Gastroesophageal sphincter (tissue), 4 donors: ENCODE results near the gene AMPD3. TPM values are rescaled to one million over a fixed set of nuclear protein-coding genes. Genes with fewer than 3 reads are reported as not detected.

ENCODE experiments used
- ATAC-seq: fragments of 150-250 bp; one replicate; pipeline ENCODE4 v1.9.1; 2016; ENCODE audit warnings: mild to moderate bottlenecking, moderate library complexity
- H3K27ac ChIP-seq, 4 donors: fragments of 200-600 bp; sonication (generic) in 3 of 4; 1 replicate in 3 of 4; 2 replicates in 1 of 4; pipeline ENCODE4 v1.5.1; 2016 to 2019
- H3K27me3 ChIP-seq: fragments of 200-600 bp; sonication (generic); one replicate; pipeline ENCODE4 v1.5.1; 2019
- H3K36me3 ChIP-seq, 2 donors: fragments of 200-600 bp; sonication (generic); one replicate each; pipeline ENCODE4 v1.5.1; 2019; ENCODE audit warnings: control low read depth in 1 of 2
- H3K4me1 ChIP-seq, 3 donors: fragments of 200-600 bp; sonication (generic); 1 replicate in 2 of 3; 2 replicates in 1 of 3; pipeline ENCODE4 v1.5.1; 2016 to 2019; ENCODE audit warnings: control low read depth in 2 of 3
- H3K4me3 ChIP-seq, 2 donors: fragments of 200-600 bp; sonication (generic); one replicate each; pipeline ENCODE4 v1.5.1; 2019; ENCODE audit warnings: mild to moderate bottlenecking in 1 of 2, moderate library complexity in 1 of 2
- H3K9me3 ChIP-seq, 3 donors: fragments of 200-600 bp; sonication (generic); one replicate each; pipeline ENCODE4 v1.5.1; 2017 to 2019; ENCODE audit warnings: control low read depth in 2 of 3
- CTCF ChIP-seq, 4 experiments: fragments of 200-600 bp in 2 of 4; fragments of 450-650 bp in 2 of 4; sonication (generic) in 1 of 4; IDR thresholded peaks; one replicate each; pipeline ENCODE4 v1.5.1; 2017 to 2019; ENCODE audit warnings: antibody characterized with exemption in 4 of 4, mild to moderate bottlenecking in 2 of 4, moderate library complexity in 2 of 4
- EP300 ChIP-seq: sonication (generic); formaldehyde crosslinking; IDR thresholded peaks from one replicate; pipeline ENCODE4 v1.6.1; 2017; ENCODE audit warnings: antibody characterized with exemption, mild to moderate bottlenecking
- POLR2A ChIP-seq, 2 donors: fragments of 450-650 bp; IDR thresholded peaks; one replicate each; pipeline ENCODE4 v1.6.1; 2017; ENCODE audit warnings: antibody characterized with exemption in 2 of 2, mild to moderate bottlenecking in 2 of 2, moderate library complexity in 1 of 2
- POLR2AphosphoS5 ChIP-seq: sonication (generic); formaldehyde crosslinking; IDR thresholded peaks from one replicate; pipeline ENCODE4 v1.6.1; 2017; ENCODE audit warnings: antibody characterized with exemption
- WGBS, 2 donors: methylation state at CpG; one replicate each; pipeline ENCODE4 v1.1.5; 2018; ENCODE audit warnings: low coverage in 1 of 2; 5-methylcytosine and 5-hydroxymethylcytosine counted together
- total RNA-seq, 4 donors: library from RNA; depleted of rRNA; stranded (reverse); fragments of >200 nt; gene quantifications; one replicate each; pipeline ENCODE4 v1.1.0, GENCODE V29; 2016

Gene AMPD3
- total RNA-seq, 4 donors from 2014 or later, result 4.3 to 7.3 (median 5.4) TPM

GRCh38 chr11:10528121-10528520 lies 73.1 kb downstream of the AMPD3 start:
- TF ChIP-seq POLR2A (IDR thresholded peaks at IDR 0.05), result no peak
- no peak for TF ChIP-seq POLR2AphosphoS5
- no peak for TF ChIP-seq EP300
- TF ChIP-seq CTCF (IDR thresholded peaks at IDR 0.05), result no peak
- Histone ChIP-seq H3K36me3 (peaks cover 0 to 80% of the 10 kb centered on the region in 2 donors), H3K4me1 (peaks cover 0 to 6% (median 0%) of the 10 kb centered on the region in 3 donors), H3K27ac (no peak overlapping the region), H3K4me3 (no peak overlapping the region), H3K9me3 (no peaks in the 10 kb centered on the region), H3K27me3 (no peaks in the 10 kb centered on the region)
- no peak for ATAC-seq

- TF ChIP-seq POLR2A (IDR thresholded peaks at IDR 0.05) (no peak), POLR2AphosphoS5 (no peak), CTCF (IDR thresholded peaks at IDR 0.05) (no peak), EP300 (no peak)
- no peak overlapping the region for H3K27ac ChIP-seq
- WGBS, 2 donors, result 81 to 83% methylated on average over 2 of the region's 2 CpGs
- H3K9me3 ChIP-seq, result no peaks in the 10 kb centered on the region
- ATAC-seq, result no peak
- no peak overlapping the region for H3K4me3 ChIP-seq
- no peaks in the 10 kb centered on the region for H3K27me3 ChIP-seq
- peaks cover 0 to 6% (median 0%) of the 10 kb centered on the region in 3 donors for H3K4me1 ChIP-seq
- H3K36me3 ChIP-seq, result peaks cover 0 to 74% of the 10 kb centered on the region in 2 donors
Observed at GRCh38 chr11:10529279-10529678, 74.2 kb downstream of the AMPD3 start.

GRCh38 chr11:10532526-10532925 lies 77.5 kb downstream of the AMPD3 start:
- peaks cover 0 to under 1% (median 0%) of the 10 kb centered on the region in 3 donors for H3K4me1 ChIP-seq
- WGBS, 2 donors, result 23 to 54% methylated on average over 2 of the region's 2 CpGs
- H3K9me3 ChIP-seq, result no peaks in the 10 kb centered on the region
- no peak overlapping the region for H3K27ac ChIP-seq
- H3K27me3 ChIP-seq, result no peaks in the 10 kb centered on the region
- H3K36me3 ChIP-seq, result peaks cover 0 to 50% of the 10 kb centered on the region in 2 donors
- ATAC-seq, result no peak
- no peak overlapping the region for H3K4me3 ChIP-seq
- TF ChIP-seq POLR2A (IDR thresholded peaks at IDR 0.05), result no peak
- TF ChIP-seq EP300, result no peak
- TF ChIP-seq CTCF (IDR thresholded peaks at IDR 0.05), result no peak
- no peak for TF ChIP-seq POLR2AphosphoS5

GRCh38 chr11:10533323-10533722 lies 78.3 kb downstream of the AMPD3 start:
- no peak for TF ChIP-seq POLR2AphosphoS5
- TF ChIP-seq CTCF (IDR thresholded peaks at IDR 0.05), result no peak
- no peak for TF ChIP-seq POLR2A (IDR thresholded peaks at IDR 0.05)
- TF ChIP-seq EP300, result no peak
- H3K4me3 ChIP-seq, result no peak overlapping the region
- H3K27ac ChIP-seq, result no peak overlapping the region
- no peaks in the 10 kb centered on the region for H3K9me3 ChIP-seq
- H3K4me1 ChIP-seq, result no peaks in the 10 kb centered on the region
- H3K27me3 ChIP-seq, result no peaks in the 10 kb centered on the region
- H3K36me3 ChIP-seq, result peaks cover 0 to 46% of the 10 kb centered on the region in 2 donors
- no peak for ATAC-seq

GRCh38 chr11:10534316-10534715 lies 79.3 kb downstream of the AMPD3 start:
- H3K27ac ChIP-seq, result no peak overlapping the region
- peaks cover 0 to 6% (median 0%) of the 10 kb centered on the region in 3 donors for H3K4me1 ChIP-seq
- H3K9me3 ChIP-seq, result no peaks in the 10 kb centered on the region
- no peak for ATAC-seq
- 78 to 86% methylated on average over 2 of the region's 2 CpGs for whole genome bisulfite sequencing, 2 donors
- H3K36me3 ChIP-seq, result peaks cover 0 to 36% of the 10 kb centered on the region in 2 donors
- H3K27me3 ChIP-seq, result no peaks in the 10 kb centered on the region
- H3K4me3 ChIP-seq, result no peak overlapping the region
- no peak for TF ChIP-seq POLR2A (IDR thresholded peaks at IDR 0.05)

- TF ChIP-seq POLR2A (IDR thresholded peaks at IDR 0.05) (no peak), CTCF (IDR thresholded peaks at IDR 0.05) (no peak), POLR2AphosphoS5 (no peak), EP300 (no peak)
- Histone ChIP-seq H3K27ac (no peak overlapping the region), H3K4me1 (peaks cover 0 to 23% (median 4%) of the 10 kb centered on the region in 3 donors), H3K36me3 (peaks cover 0 to 11% of the 10 kb centered on the region in 2 donors), H3K9me3 (no peaks in the 10 kb centered on the region), H3K4me3 (no peak overlapping the region), H3K27me3 (no peaks in the 10 kb centered on the region)
- no peak for ATAC-seq
Observed at GRCh38 chr11:10537600-10537999, 82.5 kb downstream of the AMPD3 start.
